Urinary bladder (tissue), 4 donors: ENCODE data around the gene RNASE13. TPM values are rescaled to one million over a fixed set of nuclear protein-coding genes. Genes with fewer than 3 reads are reported as not detected.

Experiments
- DNase-seq: peaks from one replicate; pipeline ENCODE4 v3.0.0-alpha.2; 2015; ENCODE audit errors: extremely low spot score
- H3K27ac ChIP-seq: one replicate; pipeline ENCODE4 v1.5.1; 2013; ENCODE audit warnings: low read depth, mild to moderate bottlenecking, moderate library complexity
- H3K36me3 ChIP-seq: one replicate; pipeline ENCODE4 v1.6.1; 2013; ENCODE audit warnings: mild to moderate bottlenecking, moderate library complexity; ENCODE audit not compliant: insufficient read depth
- H3K4me1 ChIP-seq: one replicate; pipeline ENCODE4 v1.6.1; 2013; ENCODE audit warnings: mild to moderate bottlenecking, moderate library complexity; ENCODE audit not compliant: insufficient read depth
- H3K4me3 ChIP-seq: one replicate; pipeline ENCODE4 v1.5.1; 2013; ENCODE audit warnings: low read depth, low read length
- WGBS: extraction: QIAGEN DNeasy Blood & Tissue Kit; methylation state at CpG from one replicate; pipeline ENCODE4 v1.1.7; 2013; 5-methylcytosine and 5-hydroxymethylcytosine counted together
- polyA plus RNA-seq: library from polyadenylated mRNA; stranded (reverse); fragments of 200-250 nt; gene quantifications from one replicate; pipeline ENCODE4 v1.2.3, GENCODE V29; 2013
- total RNA-seq: library from RNA; depleted of rRNA; stranded (reverse); fragments of >200 nt; gene quantifications from one replicate; pipeline ENCODE4 v1.2.3, GENCODE V29; 2014
- donor health status: healthy with polysubstance abuse.
- donor health status: healthy.

Gene RNASE13
- total and polyA plus RNA-seq, 2 donors, result not detected

DNA sequence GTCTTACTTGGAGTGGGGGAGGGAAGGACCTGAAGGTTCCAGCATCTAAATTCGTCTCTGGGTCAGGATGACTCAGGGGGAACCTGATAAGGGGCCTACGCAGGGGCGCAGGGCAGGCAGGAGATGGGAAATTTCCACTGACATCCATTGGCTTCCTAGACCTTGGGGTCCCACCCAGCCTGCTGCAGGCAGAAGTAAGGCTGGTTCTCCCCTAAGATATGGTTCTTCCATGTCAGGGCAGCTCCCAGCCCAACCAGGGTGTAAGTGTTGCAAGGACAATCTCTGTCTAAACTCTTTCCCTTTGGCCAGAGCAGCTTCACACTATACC is 7.7 kb downstream of the RNASE13 start:
- peak overlapping the region; percentile 78 for H3K27ac ChIP-seq
- no peaks in the 10 kb centered on the region for H3K36me3 ChIP-seq
- H3K4me1 ChIP-seq, result no peaks in the 10 kb centered on the region
- 32% methylated on average over 3 of the region's 3 CpGs for WGBS
- no peak for DNase-seq
- H3K4me3 ChIP-seq, result no peak overlapping the region

GRCh38 chr14:21026274-21026987 is 8.2 kb downstream of the RNASE13 start:
- WGBS, result 61% methylated on average over 7 of the region's 7 CpGs
- Histone ChIP-seq H3K36me3 (no peaks in the 10 kb centered on the region), H3K4me3 (no peak overlapping the region), H3K4me1 (no peaks in the 10 kb centered on the region), H3K27ac (peak overlapping the region; percentile 78)
- DNase-seq, result no peak

DNA sequence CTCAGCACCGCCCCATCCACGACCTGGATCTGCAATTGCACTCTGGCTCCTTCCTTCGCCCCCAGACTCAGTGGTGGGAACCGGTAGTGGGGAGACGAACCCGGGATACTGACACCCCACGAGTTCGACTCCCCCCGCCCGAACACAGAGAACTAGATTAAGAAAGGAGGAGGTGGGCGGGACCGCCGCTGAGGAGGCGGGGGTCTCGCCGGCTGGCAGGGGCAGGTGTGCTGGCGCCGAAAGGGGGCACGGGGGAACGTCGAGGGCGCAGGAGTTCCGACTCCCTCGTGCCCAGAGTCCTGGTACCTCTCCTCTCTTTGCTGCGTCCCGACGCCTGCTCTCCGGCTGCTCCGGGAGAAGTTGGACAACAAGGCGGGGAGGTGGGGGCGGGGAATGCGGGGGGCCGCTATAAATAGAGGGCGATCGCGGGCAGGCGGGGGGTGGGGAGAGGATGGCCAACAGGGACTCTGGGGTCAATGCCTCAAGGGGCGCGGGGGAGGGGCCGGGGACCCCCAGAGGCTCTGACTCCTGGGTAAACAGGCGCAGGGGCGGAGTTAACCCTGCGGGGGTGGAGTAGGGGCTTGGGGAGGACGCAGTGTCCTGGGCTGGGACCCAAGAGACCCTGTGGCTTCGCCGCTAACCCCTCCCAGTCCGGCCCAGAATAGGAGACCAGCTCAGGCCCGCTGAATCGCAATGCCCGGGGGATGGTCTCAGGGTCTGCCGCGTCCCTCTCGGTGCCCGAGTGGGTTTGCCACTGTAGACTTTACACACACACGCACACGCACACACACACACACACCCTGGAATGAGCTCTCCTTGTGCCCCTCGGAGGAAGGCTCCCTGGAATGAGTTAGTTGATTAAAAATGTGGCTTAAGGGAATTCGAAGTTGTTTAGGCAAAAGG is 9.0 kb downstream of the RNASE13 start:
- H3K27ac ChIP-seq, result peak overlapping the region; percentile 95
- H3K4me3 ChIP-seq, result peak overlapping the region; percentile 87
- no peaks in the 10 kb centered on the region for H3K4me1 ChIP-seq
- no peak for DNase-seq
- 4% methylated on average over 58 of the region's 58 CpGs for WGBS
- H3K36me3 ChIP-seq, result peaks cover 2% of the 10 kb centered on the region

DNA sequence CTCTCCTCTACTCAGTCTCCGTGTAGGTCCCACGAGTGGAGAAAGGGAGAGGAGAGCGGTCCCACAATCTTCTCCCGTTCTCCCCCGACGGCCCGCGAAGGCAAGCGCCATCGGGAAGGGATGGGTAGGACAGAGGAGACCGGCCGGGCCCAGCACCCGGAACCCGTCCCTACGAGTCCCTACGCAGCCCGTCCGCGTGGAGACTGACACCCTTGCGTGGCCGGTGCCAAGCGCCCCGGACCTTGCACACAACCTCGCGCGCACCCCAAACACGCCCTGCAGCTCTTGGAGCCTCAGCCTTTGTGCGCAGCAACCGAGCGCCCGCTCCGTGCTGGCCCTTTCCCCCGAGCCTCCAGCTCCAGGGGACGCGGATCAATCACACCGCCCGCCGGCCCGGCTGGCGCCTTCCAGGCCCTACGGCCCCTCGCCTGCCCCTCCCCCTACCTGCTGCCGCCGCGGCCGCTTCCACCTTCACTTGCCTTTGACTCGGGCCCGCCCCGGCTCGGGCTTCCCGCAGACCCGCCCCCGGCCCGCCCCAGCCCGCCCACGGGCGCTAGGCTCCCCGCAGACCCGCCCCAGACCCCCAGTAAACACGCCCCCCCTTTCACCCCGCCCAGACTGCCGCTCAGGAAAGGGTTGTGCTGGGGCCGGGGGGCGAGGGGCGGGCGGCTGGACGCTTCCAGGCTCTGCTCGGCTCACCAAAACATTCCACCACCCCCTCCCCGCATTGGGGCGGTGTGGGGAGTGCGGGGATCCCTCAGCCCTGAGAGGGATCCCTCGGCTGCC is 9.8 kb downstream of the RNASE13 start, which contains the start of gene NDRG2:
Gene NDRG2, minus strand, starts transcription at position 477 of the 786 bp plus-strand sequence. CDS start 1,746 bp downstream, outside the sequence.
- DNase-seq, result no peak
- Histone ChIP-seq H3K27ac (peak within 1 kb of the TSS; percentile 95), H3K4me1 (no peaks in the 10 kb centered on the region), H3K36me3 (peaks cover 2% of the 10 kb centered on the region), H3K4me3 (peak within 1 kb of the TSS; percentile 87)
- under 1% methylated on average over 72 of the region's 72 CpGs for WGBS

DNA sequence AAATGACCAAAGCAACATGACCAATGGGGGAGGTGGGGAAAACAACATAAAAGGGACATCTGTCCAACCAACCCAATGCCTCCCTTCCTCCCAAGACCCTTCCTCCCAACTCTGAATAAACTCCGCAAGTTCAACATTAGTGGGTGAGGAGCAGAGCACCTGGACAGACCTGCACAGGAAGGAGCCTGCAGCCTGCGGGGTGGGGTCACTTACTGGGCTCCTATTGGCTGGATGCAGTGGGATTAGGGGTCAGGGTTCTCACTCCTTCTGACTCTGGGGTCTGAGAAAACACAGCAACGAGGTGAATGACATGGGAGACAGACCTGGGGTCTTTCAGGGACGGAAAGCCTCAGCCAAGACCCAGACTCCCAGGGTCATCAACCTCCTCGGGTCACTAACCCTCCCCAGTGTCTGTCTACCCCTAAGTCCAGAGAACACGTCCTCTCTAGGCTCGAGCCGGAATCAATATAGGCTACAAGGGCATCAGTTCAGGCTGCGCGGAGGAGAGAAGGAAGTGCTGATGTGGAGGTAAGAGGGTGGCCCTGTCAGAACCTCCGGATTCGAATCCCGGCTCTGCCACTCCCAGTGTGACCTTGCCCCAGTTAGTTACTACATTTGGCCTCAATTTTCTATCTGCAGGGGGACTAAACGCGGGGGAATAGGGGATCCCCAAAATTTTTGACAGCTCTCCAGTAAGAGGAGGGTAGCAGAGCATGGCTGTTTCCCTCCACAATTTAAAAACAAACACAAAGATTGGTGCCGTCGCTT is 10.6 kb downstream of the RNASE13 start:
- Histone ChIP-seq H3K27ac (no peak overlapping the region), H3K4me3 (peak overlapping the region; percentile 87), H3K4me1 (no peaks in the 10 kb centered on the region), H3K36me3 (peaks cover 2% of the 10 kb centered on the region)
- DNase-seq, result no peak
- WGBS, result 19% methylated on average over 17 of the region's 17 CpGs

GRCh38 chr14:21023174-21023573 is 11.4 kb downstream of the RNASE13 start:
- WGBS, result 53% methylated on average over 7 of the region's 7 CpGs
- DNase-seq, result no peak

DNA sequence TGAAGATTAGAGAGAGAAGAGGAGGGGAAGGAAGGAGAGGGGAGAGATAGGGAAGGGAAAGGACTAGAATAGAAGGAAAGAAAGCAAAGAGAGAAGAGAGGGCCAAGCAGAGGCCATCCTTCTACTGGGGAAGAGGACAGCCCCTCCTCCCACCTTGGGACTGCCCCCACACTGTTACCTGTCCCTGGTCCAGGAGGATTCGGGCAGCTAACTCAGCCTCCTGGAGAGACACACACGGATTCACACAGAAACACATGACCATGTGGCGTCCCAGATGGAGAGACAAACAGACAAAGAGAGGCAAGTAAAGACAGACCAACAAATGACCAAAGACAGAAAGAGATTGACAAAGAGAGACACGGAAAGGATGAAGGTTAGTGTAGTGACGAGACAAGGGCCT is 11.9 kb downstream of the RNASE13 start:
- H3K4me1 ChIP-seq, result no peaks in the 10 kb centered on the region
- WGBS, result 80% methylated on average over 5 of the region's 5 CpGs
- H3K27ac ChIP-seq, result no peak overlapping the region
- no peak for DNase-seq
- no peak overlapping the region for H3K4me3 ChIP-seq
- peaks cover 5% of the 10 kb centered on the region for H3K36me3 ChIP-seq

More at GRCh38 chr14:21023174-21023573, 11.4 kb downstream of the RNASE13 start:
- Histone ChIP-seq H3K27ac (no peak overlapping the region), H3K4me3 (no peak overlapping the region), H3K36me3 (peaks cover 3% of the 10 kb centered on the region), H3K4me1 (no peaks in the 10 kb centered on the region)

DNA sequence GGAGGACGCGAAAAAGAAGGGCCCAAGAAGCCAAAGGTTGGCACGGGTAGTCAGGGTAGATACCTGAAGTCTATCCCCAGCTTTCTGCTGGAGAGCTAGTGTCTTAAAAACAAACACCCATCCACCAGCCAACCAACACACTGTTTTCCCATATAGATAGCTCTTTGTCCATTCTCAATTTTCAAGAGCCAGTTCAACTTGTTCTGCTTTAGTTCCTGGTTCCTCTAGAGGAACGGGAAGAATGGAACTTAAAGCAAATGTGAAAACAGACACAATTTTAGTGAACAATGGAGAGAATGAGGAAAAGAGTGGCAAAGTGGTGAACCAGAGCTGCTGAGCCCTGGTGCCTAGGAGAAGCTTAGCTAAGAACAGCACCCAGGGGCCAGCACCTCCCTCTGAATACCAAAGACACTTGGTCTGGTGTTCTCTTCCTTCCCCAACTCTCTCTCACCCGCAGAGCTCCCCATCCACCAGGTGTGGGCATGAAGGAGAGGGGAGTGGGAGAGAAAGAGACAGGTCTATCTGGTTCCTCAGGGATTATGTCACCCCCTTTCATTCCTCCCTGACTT is 13.5 kb downstream of the RNASE13 start:
- Histone ChIP-seq H3K36me3 (peaks cover 5% of the 10 kb centered on the region), H3K4me1 (no peaks in the 10 kb centered on the region), H3K27ac (no peak overlapping the region), H3K4me3 (no peak overlapping the region)
- WGBS, result 84% methylated on average over 5 of the region's 5 CpGs
- DNase-seq, result no peak

- no peaks in the 10 kb centered on the region for H3K4me1 ChIP-seq
- no peak overlapping the region for H3K27ac ChIP-seq
- no peak for DNase-seq
- 65% methylated on average over 1 of the region's 1 CpG for WGBS
- no peak overlapping the region for H3K4me3 ChIP-seq
- H3K36me3 ChIP-seq, result peaks cover 5% of the 10 kb centered on the region
Measured at GRCh38 chr14:21019366-21019765, 15.2 kb downstream of the RNASE13 start.

GRCh38 chr14:21018781-21019180 is 15.8 kb downstream of the RNASE13 start:
- Histone ChIP-seq H3K4me1 (no peaks in the 10 kb centered on the region), H3K27ac (no peak overlapping the region), H3K36me3 (peaks cover 5% of the 10 kb centered on the region), H3K4me3 (no peak overlapping the region)
- 92% methylated on average over 3 of the region's 3 CpGs for WGBS
- no peak for DNase-seq

DNA sequence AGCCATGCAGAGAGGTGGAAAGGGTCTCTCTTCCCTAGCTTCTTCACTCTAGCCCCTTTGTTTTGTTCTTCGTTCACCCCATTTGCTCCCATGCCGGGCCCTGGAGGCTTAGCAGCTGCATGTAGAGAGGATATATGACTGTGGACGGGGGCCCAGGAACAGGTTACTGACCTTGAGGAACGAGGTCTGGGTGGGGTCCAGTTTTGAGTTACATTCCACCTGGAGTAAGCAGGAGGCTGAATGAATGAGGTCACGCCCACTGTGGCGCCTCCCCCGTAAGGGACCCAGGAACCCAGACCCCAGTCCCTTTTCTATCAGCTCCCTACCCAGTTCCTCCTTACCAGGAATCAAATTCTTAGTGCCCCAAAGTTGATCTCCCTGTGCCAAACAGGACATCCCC is 16.3 kb downstream of the RNASE13 start:
- 79% methylated on average over 7 of the region's 7 CpGs for WGBS
- no peaks in the 10 kb centered on the region for H3K4me1 ChIP-seq
- no peak overlapping the region for H3K27ac ChIP-seq
- H3K36me3 ChIP-seq, result peaks cover 5% of the 10 kb centered on the region
- no peak for DNase-seq
- H3K4me3 ChIP-seq, result no peak overlapping the region

- H3K4me1 ChIP-seq, result no peaks in the 10 kb centered on the region
- H3K36me3 ChIP-seq, result peaks cover 5% of the 10 kb centered on the region
- WGBS, result 67% methylated on average over 28 of the region's 28 CpGs
- H3K4me3 ChIP-seq, result no peak overlapping the region
- no peak overlapping the region for H3K27ac ChIP-seq
- DNase-seq, result no peak
Measured at GRCh38 chr14:21017528-21018245, 16.9 kb downstream of the RNASE13 start.
